Tibial nerve (tissue), 4 donors: ENCODE data around the gene UBE2R2.

Experiments used
- CTCF ChIP-seq, 5 experiments: fragments of 200-600 bp in 3 of 5; fragments of 450-650 bp in 2 of 5; sonication (generic) in 3 of 5; IDR thresholded peaks; one replicate each; pipeline ENCODE4 v1.5.1; 2016 to 2019; ENCODE audit warnings: antibody characterized with exemption in 5 of 5, mild to moderate bottlenecking in 3 of 5, moderate library complexity in 2 of 5
- EP300 ChIP-seq, 2 donors: sonication (generic); formaldehyde crosslinking; IDR thresholded peaks; one replicate each; pipeline ENCODE4 v1.6.1; 2017; ENCODE audit warnings: antibody characterized with exemption in 2 of 2, mild to moderate bottlenecking in 1 of 2
- POLR2A ChIP-seq, 2 donors: fragments of 450-650 bp; IDR thresholded peaks; one replicate each; pipeline ENCODE4 v1.6.1; 2017; ENCODE audit warnings: antibody characterized with exemption in 2 of 2, mild to moderate bottlenecking in 2 of 2, moderate library complexity in 2 of 2

- TF ChIP-seq POLR2A (IDR thresholded peaks at IDR 0.05) (no peak), CTCF (IDR thresholded peaks at IDR 0.05) (no peak), EP300 (IDR thresholded peaks at IDR 0.05) (no peak)
Observed at GRCh38 chr9:33823801-33824200, 6.8 kb downstream of the UBE2R2 start.
